GM12878 (cell line): ENCODE measurements around the gene CATSPERZ.

Source experiments
- CREB1 ChIP-seq: IDR thresholded peaks from 2 replicates; pipeline ENCODE4 v1.6.1; 2012; ENCODE audit warnings: low read depth, mild to moderate bottlenecking, inconsistent platforms
- EP300 ChIP-seq, 2 experiments: fragments of 150-350 bp in 1 of 2; IDR thresholded peaks; 2 replicates each; pipeline ENCODE4 v1.6.1; 2011 to 2012; ENCODE audit warnings: low read depth in 2 of 2, low read length in 2 of 2, borderline replicate concordance in 1 of 2, improper control_type of control experiment in 1 of 2, inconsistent platforms in 1 of 2; ENCODE audit not compliant: control insufficient read depth in 1 of 2
- FOXM1 ChIP-seq: IDR thresholded peaks from 2 replicates; pipeline ENCODE4 v1.6.1; 2012; ENCODE audit warnings: low read depth, mild to moderate bottlenecking, inconsistent platforms, low read length, moderate library complexity
- NR2C2 ChIP-seq: IDR thresholded peaks from 2 replicates; pipeline ENCODE4 v1.6.1; 2011; ENCODE audit warnings: borderline replicate concordance, low read depth; ENCODE audit not compliant: control insufficient read depth, insufficient read length
- SMC3 ChIP-seq: IDR thresholded peaks from 2 replicates; pipeline ENCODE4 v1.6.1; 2011; ENCODE audit warnings: low read length, improper control_type of control experiment, borderline replicate concordance
- YY1 ChIP-seq: IDR thresholded peaks from 2 replicates; pipeline ENCODE4 v1.6.1; 2011; ENCODE audit warnings: low read depth, mild to moderate bottlenecking, low read length
- TF ChIP-seq, protein P1 (sequence below): IDR thresholded peaks from 2 replicates; pipeline ENCODE4 v1.6.1; 2011; ENCODE audit warnings: low read depth, mild to moderate bottlenecking, low read length, moderate library complexity, borderline replicate concordance; ENCODE audit errors: extremely low read depth
- TF ChIP-seq, protein P2 (sequence below), 3 experiments: IDR thresholded peaks in 2 of 3; conservative IDR thresholded peaks in 1 of 3; 2 replicates each; pipeline ENCODE4 v1.5.1; 2011; ENCODE audit warnings: low read depth in 3 of 3, low read length in 3 of 3, mild to moderate bottlenecking in 3 of 3, control low read depth in 2 of 3, moderate library complexity in 2 of 3, inconsistent platforms in 1 of 3, mixed read lengths in 1 of 3; ENCODE audit not compliant: control insufficient read depth in 2 of 3, insufficient read depth in 1 of 3; ENCODE audit errors: extremely low read depth in 1 of 3
- TF ChIP-seq, protein P3 (sequence below): fragments of 450-650 bp; IDR thresholded peaks from 2 replicates; pipeline ENCODE4 v1.6.1; 2017; ENCODE audit warnings: mild to moderate bottlenecking, low read depth, inconsistent platforms; ENCODE audit not compliant: poor library complexity, severe bottlenecking

DNA sequence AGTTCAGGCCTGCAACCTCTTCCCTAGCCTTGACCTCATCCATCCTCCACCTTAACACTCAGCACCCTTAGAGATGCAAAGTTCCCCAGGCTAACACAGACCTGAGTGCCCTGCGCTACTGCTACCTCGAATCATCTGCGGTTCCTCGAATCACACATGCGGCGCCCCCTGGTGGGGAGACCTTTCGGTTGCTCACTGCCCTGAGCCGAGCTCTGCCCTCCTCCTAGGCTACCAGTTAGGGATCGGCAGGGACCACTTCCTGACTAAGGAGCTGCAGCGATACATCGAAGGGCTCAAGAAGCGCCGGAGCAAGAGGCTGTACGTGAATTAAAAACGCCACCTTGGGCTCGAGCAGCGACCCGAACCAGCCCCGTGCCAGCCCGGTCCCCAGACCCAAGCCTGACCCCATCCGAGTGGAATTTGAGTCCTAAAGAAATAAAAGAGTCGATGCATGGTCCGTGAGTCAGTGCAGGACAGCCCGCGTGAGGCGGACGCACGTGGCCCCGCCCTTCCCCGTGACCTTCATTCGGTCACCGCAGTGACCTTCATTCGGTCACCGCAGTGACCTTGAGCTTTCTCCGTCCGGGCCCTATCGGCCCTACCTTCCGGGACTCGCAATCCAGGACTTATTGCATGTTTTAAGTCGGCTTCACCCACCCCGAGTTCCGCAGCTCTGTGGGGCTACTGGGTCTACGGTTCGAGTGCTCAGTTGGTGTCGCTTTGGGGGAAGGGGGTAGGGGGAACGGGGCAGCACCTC lies 4.3 kb downstream of the CATSPERZ start:
- TF ChIP-seq SMC3 (peak; percentile 64), NR2C2 (no peak), CREB1 (0 out of 2 replicates have a peak, but pooled peaks have one; percentile 32), YY1 (peak; percentile 50; the same call in 1 of the 2 replicates), FOXM1 (no peak), EP300 (IDR thresholded peaks at IDR 0.05; ENCODE audit: borderline replicate concordance in 1 of 2, control insufficient read depth in 1 of 2, low read depth in 2 of 2, low read length in 2 of 2) (no peak)
- TF ChIP-seq, protein P1, sequence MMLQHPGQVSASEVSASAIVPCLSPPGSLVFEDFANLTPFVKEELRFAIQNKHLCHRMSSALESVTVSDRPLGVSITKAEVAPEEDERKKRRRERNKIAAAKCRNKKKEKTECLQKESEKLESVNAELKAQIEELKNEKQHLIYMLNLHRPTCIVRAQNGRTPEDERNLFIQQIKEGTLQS, result no peak
- TF ChIP-seq, protein P2, sequence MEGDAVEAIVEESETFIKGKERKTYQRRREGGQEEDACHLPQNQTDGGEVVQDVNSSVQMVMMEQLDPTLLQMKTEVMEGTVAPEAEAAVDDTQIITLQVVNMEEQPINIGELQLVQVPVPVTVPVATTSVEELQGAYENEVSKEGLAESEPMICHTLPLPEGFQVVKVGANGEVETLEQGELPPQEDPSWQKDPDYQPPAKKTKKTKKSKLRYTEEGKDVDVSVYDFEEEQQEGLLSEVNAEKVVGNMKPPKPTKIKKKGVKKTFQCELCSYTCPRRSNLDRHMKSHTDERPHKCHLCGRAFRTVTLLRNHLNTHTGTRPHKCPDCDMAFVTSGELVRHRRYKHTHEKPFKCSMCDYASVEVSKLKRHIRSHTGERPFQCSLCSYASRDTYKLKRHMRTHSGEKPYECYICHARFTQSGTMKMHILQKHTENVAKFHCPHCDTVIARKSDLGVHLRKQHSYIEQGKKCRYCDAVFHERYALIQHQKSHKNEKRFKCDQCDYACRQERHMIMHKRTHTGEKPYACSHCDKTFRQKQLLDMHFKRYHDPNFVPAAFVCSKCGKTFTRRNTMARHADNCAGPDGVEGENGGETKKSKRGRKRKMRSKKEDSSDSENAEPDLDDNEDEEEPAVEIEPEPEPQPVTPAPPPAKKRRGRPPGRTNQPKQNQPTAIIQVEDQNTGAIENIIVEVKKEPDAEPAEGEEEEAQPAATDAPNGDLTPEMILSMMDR (IDR thresholded peaks at IDR 0.05 in 2 of 3, conservative IDR thresholded peaks at IDR 0.05 in 1 of 3; ENCODE audit: control insufficient read depth in 2 of 3, extremely low read depth in 1 of 3, insufficient read depth in 1 of 3, low read depth in 3 of 3, low read length in 3 of 3), result peak; percentile 89 to 94 (median 93); a peak in 5 of 6 replicates
- TF ChIP-seq, protein P3, sequence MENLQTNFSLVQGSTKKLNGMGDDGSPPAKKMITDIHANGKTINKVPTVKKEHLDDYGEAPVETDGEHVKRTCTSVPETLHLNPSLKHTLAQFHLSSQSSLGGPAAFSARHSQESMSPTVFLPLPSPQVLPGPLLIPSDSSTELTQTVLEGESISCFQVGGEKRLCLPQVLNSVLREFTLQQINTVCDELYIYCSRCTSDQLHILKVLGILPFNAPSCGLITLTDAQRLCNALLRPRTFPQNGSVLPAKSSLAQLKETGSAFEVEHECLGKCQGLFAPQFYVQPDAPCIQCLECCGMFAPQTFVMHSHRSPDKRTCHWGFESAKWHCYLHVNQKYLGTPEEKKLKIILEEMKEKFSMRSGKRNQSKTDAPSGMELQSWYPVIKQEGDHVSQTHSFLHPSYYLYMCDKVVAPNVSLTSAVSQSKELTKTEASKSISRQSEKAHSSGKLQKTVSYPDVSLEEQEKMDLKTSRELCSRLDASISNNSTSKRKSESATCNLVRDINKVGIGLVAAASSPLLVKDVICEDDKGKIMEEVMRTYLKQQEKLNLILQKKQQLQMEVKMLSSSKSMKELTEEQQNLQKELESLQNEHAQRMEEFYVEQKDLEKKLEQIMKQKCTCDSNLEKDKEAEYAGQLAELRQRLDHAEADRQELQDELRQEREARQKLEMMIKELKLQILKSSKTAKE, result peak; percentile 58
